HepG2 (cell line): ENCODE results near the gene VWA2. TPM values are rescaled to one million over a fixed set of nuclear protein-coding genes. Genes with fewer than 3 reads are reported as not detected.

Experiments used
- ATAC-seq: fragments of 200-7000 bp; cut with Tn5 transposase; 3 replicates; pipeline ENCODE4 v1.9.1; 2020; ENCODE audit warnings: mild to moderate bottlenecking, moderate library complexity
- BruUV-seq: library from RNA; stranded (reverse); fragments of 400-500 nt; replicated peaks from 2 replicates; lab custom pipeline; 2021; lab: Mats Ljungman, UMichigan
- CTCF ChIA-PET: fragments of 300-600 bp; formaldehyde crosslinking; extraction: SDS; loops from one replicate; lab custom pipeline; 2021; ENCODE audit warnings: low total read pairs, inconsistent platforms, low intra/inter-chr PET ratio; lab: Yijun Ruan, JAX
- POLR2A ChIA-PET: fragments of 350-600 bp; sonication (Branson Sonifier 250); formaldehyde crosslinking; loops from one replicate; lab custom pipeline; 2020; ENCODE audit warnings: antibody characterized with exemption, inconsistent platforms; lab: Yijun Ruan, JAX
- DNase-seq: peaks from one replicate; pipeline ENCODE4 v3.0.0-alpha.2; 2015; ENCODE audit warnings: low spot score
- FAIRE-seq: peaks from 3 replicates; lab custom pipeline; 2011; peaks lifted over from hg19 to GRCh38; lab: Jason Lieb, UNC
- H2AFZ ChIP-seq: one replicate; pipeline ENCODE4 v1.6.1; 2011; ENCODE audit warnings: low read length, inconsistent platforms
- H3K27ac ChIP-seq: fragments of 300-600 bp; 3 replicates; pipeline ENCODE4 v1.8.0; 2011; ENCODE audit warnings: mixed run types, mild to moderate bottlenecking, mixed read lengths, low read length, inconsistent platforms; ENCODE audit not compliant: insufficient read depth; ENCODE audit errors: extremely low read length
- H3K27me3 ChIP-seq, 2 experiments: fragments of 200-600 bp in 1 of 2; 2 replicates in 1 of 2; 3 replicates in 1 of 2; pipeline versions ENCODE4 v1.6.0 to v1.8.0; 2011; ENCODE audit warnings: low read length in 2 of 2, mild to moderate bottlenecking in 2 of 2, moderate library complexity in 2 of 2, inconsistent platforms in 1 of 2; ENCODE audit not compliant: insufficient read depth in 2 of 2, control insufficient read depth in 1 of 2
- H3K36me3 ChIP-seq, 2 experiments: fragments of 200-600 bp in 1 of 2; replicated peaks in 1 of 2; 2 replicates in 1 of 2; 3 replicates in 1 of 2; pipeline versions ENCODE4 v1.5.1 to v1.8.0; 2011; ENCODE audit warnings: low read length in 2 of 2, inconsistent platforms in 1 of 2; ENCODE audit not compliant: insufficient read depth in 2 of 2, control insufficient read depth in 1 of 2
- H3K4me1 ChIP-seq: 2 replicates; pipeline ENCODE4 v1.5.1; 2012; ENCODE audit warnings: low read length, inconsistent platforms; ENCODE audit not compliant: insufficient read depth
- H3K4me2 ChIP-seq: 2 replicates; pipeline ENCODE4 v1.6.0; 2011; ENCODE audit warnings: low read depth, low read length, inconsistent platforms
- H3K4me3 ChIP-seq, 3 experiments: fragments of 200-600 bp in 1 of 3; sonication (generic), shearing (Covaris generic) in 1 of 3; replicated peaks in 1 of 3; 2 replicates each; pipeline ENCODE4 v1.5.1; 2011 to 2016; ENCODE audit warnings: low read length in 3 of 3, inconsistent platforms in 2 of 3, low read depth in 2 of 3, mild to moderate bottlenecking in 2 of 3, control low read depth in 1 of 3, mixed read lengths in 1 of 3; ENCODE audit not compliant: insufficient read depth in 1 of 3
- H3K79me2 ChIP-seq: one replicate; pipeline ENCODE4 v1.6.1; 2011; ENCODE audit warnings: low read length, inconsistent platforms; ENCODE audit not compliant: insufficient read depth
- H3K9ac ChIP-seq: 2 replicates; pipeline ENCODE4 v1.6.0; 2011; ENCODE audit warnings: mild to moderate bottlenecking, low read depth, low read length, inconsistent platforms; ENCODE audit not compliant: insufficient read depth
- H3K9me3 ChIP-seq: 2 replicates; pipeline ENCODE4 v1.5.1; 2012; ENCODE audit warnings: mild to moderate bottlenecking, low read length
- H4K20me1 ChIP-seq: 2 replicates; pipeline ENCODE4 v1.6.0; 2011; ENCODE audit warnings: inconsistent platforms, mild to moderate bottlenecking, low read length, moderate library complexity; ENCODE audit not compliant: insufficient read depth
- ARNTL ChIP-seq: sonication (generic); formaldehyde crosslinking; IDR thresholded peaks from 2 replicates; pipeline ENCODE4 v1.4.0; 2020; ENCODE audit warnings: mild to moderate bottlenecking, missing genetic modification reagents
- CREBL2 ChIP-seq: sonication (generic); formaldehyde crosslinking; IDR thresholded peaks from 2 replicates; pipeline ENCODE4 v1.8.1; 2023; ENCODE audit warnings: missing genetic modification reagents, mild to moderate bottlenecking, borderline replicate concordance
- FOXP1 ChIP-seq, 2 experiments: fragments of 450-650 bp in 1 of 2; IDR thresholded peaks; 2 replicates each; pipeline ENCODE4 v1.6.1; 2017 to 2018; ENCODE audit warnings: antibody characterized with exemption in 1 of 2
- MIER3 ChIP-seq: IDR thresholded peaks from 2 replicates; pipeline ENCODE4 v1.6.1; 2016; ENCODE audit warnings: missing compliant biosample characterization, borderline replicate concordance
- MYPOP ChIP-seq: sonication (generic); formaldehyde crosslinking; IDR thresholded peaks from 2 replicates; pipeline ENCODE4 v1.8.1; 2023; ENCODE audit warnings: mild to moderate bottlenecking, moderate library complexity, missing genetic modification reagents
- PTBP1 ChIP-seq: fragments of 200-400 bp; formaldehyde crosslinking; IDR thresholded peaks from 2 replicates; pipeline ENCODE4 v1.6.1; 2018; ENCODE audit warnings: low read length, low read depth; ENCODE audit not compliant: poor library complexity, severe bottlenecking
- RBFOX2 ChIP-seq: fragments of 200-400 bp; formaldehyde crosslinking; IDR thresholded peaks from 2 replicates; pipeline ENCODE4 v1.6.1; 2017; ENCODE audit warnings: low read depth, mild to moderate bottlenecking, low read length
- RFXANK ChIP-seq: IDR thresholded peaks from 2 replicates; pipeline ENCODE4 v1.6.1; 2016
- SMC3 ChIP-seq: IDR thresholded peaks from 2 replicates; pipeline ENCODE4 v1.6.1; 2011; ENCODE audit warnings: low read length, improper control_type of control experiment
- SNAI1 ChIP-seq: sonication (generic); formaldehyde crosslinking; IDR thresholded peaks from 2 replicates; pipeline ENCODE4 v1.5.0; 2020; ENCODE audit warnings: mild to moderate bottlenecking, missing genetic modification reagents, borderline replicate concordance
- SRSF1 ChIP-seq: fragments of 200-400 bp; formaldehyde crosslinking; optimal IDR thresholded peaks from 2 replicates; pipeline ENCODE3; 2017; ENCODE audit warnings: mild to moderate bottlenecking, low read depth, low read length, moderate library complexity
- YEATS2 ChIP-seq: sonication (generic); formaldehyde crosslinking; IDR thresholded peaks from 2 replicates; pipeline ENCODE4 v1.4.0; 2020; ENCODE audit warnings: missing genetic modification reagents, borderline replicate concordance
- ZNF256 ChIP-seq: sonication (generic); formaldehyde crosslinking; conservative IDR thresholded peaks from 2 replicates; pipeline ENCODE4 v1.4.0; 2020; ENCODE audit warnings: missing genetic modification reagents
- ZNF567 ChIP-seq: sonication (generic); formaldehyde crosslinking; IDR thresholded peaks from 2 replicates; pipeline ENCODE4 v1.8.1; 2023; ENCODE audit warnings: mild to moderate bottlenecking, missing genetic modification reagents, borderline replicate concordance
- ZNF614 ChIP-seq: IDR thresholded peaks from 2 replicates; pipeline ENCODE4 v1.6.1; 2018; ENCODE audit warnings: missing biosample characterization, missing genetic modification reagents, inconsistent platforms, borderline replicate concordance
- ZNF816 ChIP-seq: sonication (generic); formaldehyde crosslinking; IDR thresholded peaks from 2 replicates; pipeline ENCODE4 v1.8.0; 2022; ENCODE audit warnings: missing genetic modification reagents, mild to moderate bottlenecking, borderline replicate concordance
- WGBS: methylation state at CpG from one replicate; pipeline ENCODE4 v1.1.6; 2017; ENCODE audit warnings: low lambda C conversion rate; 5-methylcytosine and 5-hydroxymethylcytosine counted together
- in situ Hi-C: cut with HindIII; loops from 2 replicates; pipeline ENCODE4 v1.10.0; 2017; ENCODE audit warnings: low pct_unique_long_range_greater_than_20kb; ENCODE audit not compliant: extremely low pct_ligation_motif_present
- intact Hi-C: fragments of 100-400 bp; cut with micrococcal nuclease; formaldehyde crosslinking; loops from one replicate; pipeline ENCODE4 v1.10.0; 2022; ENCODE audit not compliant: unreplicated experiment
- polyA plus RNA-seq, 8 experiments: library from polyadenylated mRNA; depleted of rRNA in 3 of 8; stranded (reverse) in 7 of 8; unstranded in 1 of 8; fragments of >200 nt; fragmentation: Illumina TruSeq in 4 of 8; extraction: Trizol in 4 of 8; gene quantifications; 2 replicates each; pipeline versions ENCODE4 v1.2.1 to v1.2.3, GENCODE V29; 2011 to 2016; ENCODE audit warnings: low read depth in 4 of 8, missing spikeins in 1 of 8, mixed read lengths in 1 of 8; ENCODE audit not compliant: insufficient read depth in 1 of 8
- total RNA-seq, 5 experiments: library from RNA; depleted of rRNA; stranded (reverse); fragments of >200 nt; fragmentation: Illumina TruSeq; extraction: Trizol; gene quantifications; 2 replicates each; pipeline ENCODE4 v1.2.3, GENCODE V29; 2016; ENCODE audit warnings: low read depth in 1 of 5

The VWA2 gene
- total and polyA plus RNA-seq, 2 of the 13 experiments (the other 11 are each of a cell fraction or from before 2014, with no cell fraction given) = not detected

GRCh38 chr10:114245121-114245791 is 6.2 kb downstream of the VWA2 start:
- Histone ChIP-seq H3K9ac (no peak overlapping the region), H4K20me1 (no peaks in the 10 kb centered on the region), H3K4me2 (no peak overlapping the region), H3K4me3 (no peak overlapping the region), H3K27me3 (peaks cover 6 to 48% of the 10 kb centered on the region in 2 experiments; a peak in 4 of 5 replicates), H3K4me1 (no peaks in the 10 kb centered on the region), H3K36me3 (no peaks in the 10 kb centered on the region), H3K79me2 (no peaks in the 10 kb centered on the region), H3K9me3 (no peaks in the 10 kb centered on the region), H3K27ac (no peak overlapping the region), H2AFZ (no peak overlapping the region)
- ChIA-PET POLR2A (no interaction called here), CTCF (no interaction called here)
- FAIRE-seq = no peak
- no TSS peak for BruUV-seq
- ATAC-seq = no peak
- intact Hi-C loops = no loop called here
- TF ChIP-seq RFXANK = no peak
- TF ChIP-seq FOXP1 (IDR thresholded peaks at IDR 0.05) = no peak
- no peak for TF ChIP-seq FOXP1 (CRISPR knock-in tag; IDR thresholded peaks at IDR 0.05)
- no peak for TF ChIP-seq SMC3
- no peak for TF ChIP-seq MYPOP (CRISPR knock-in tag)
- no peak for TF ChIP-seq ZNF614
- TF ChIP-seq RBFOX2 = no peak
- no peak for TF ChIP-seq ZNF256 (CRISPR knock-in tag)
- no peak for TF ChIP-seq ZNF567 (CRISPR knock-in tag)
- no peak for TF ChIP-seq PTBP1
- no peak for TF ChIP-seq ARNTL (CRISPR knock-in tag)
- no peak for TF ChIP-seq YEATS2 (CRISPR knock-in tag)
- TF ChIP-seq CREBL2 (CRISPR knock-in tag) = no peak
- no peak for TF ChIP-seq SRSF1
- TF ChIP-seq ZNF816 (CRISPR knock-in tag) = no peak
- no peak for TF ChIP-seq MIER3 (CRISPR knock-in tag)
- TF ChIP-seq SNAI1 (CRISPR knock-in tag) = no peak
- DNase-seq = no peak
- in situ Hi-C loops = no loop called here
- WGBS = 13% methylated on average over 9 of the region's 9 CpGs
